Ascending aorta (tissue), 2 donors: ENCODE results near the gene GALNT9. TPM values are rescaled to one million over a fixed set of nuclear protein-coding genes. Genes with fewer than 3 reads are reported as not detected.

Experiments
- DNase-seq, 2 donors: peaks; one replicate each; pipeline ENCODE4 v3.0.0-alpha.2; 2019; ENCODE audit warnings: low spot score in 2 of 2
- H3K27ac ChIP-seq, 2 donors: fragments of 200-600 bp; sonication (generic); one replicate each; pipeline ENCODE4 v1.5.1; 2016 to 2017; ENCODE audit warnings: mild to moderate bottlenecking in 1 of 2
- H3K27me3 ChIP-seq: fragments of 200-600 bp; sonication (generic); one replicate; pipeline ENCODE4 v1.5.1; 2017
- H3K36me3 ChIP-seq, 2 donors: fragments of 200-600 bp; sonication (generic); one replicate each; pipeline ENCODE4 v1.5.1; 2016
- H3K4me1 ChIP-seq, 2 donors: fragments of 200-600 bp; sonication (generic); one replicate each; pipeline ENCODE4 v1.5.1; 2016 to 2017; ENCODE audit warnings: mild to moderate bottlenecking in 1 of 2
- H3K4me3 ChIP-seq, 2 donors: fragments of 200-600 bp; sonication (generic); one replicate each; pipeline ENCODE4 v1.5.1; 2016 to 2017; ENCODE audit warnings: mild to moderate bottlenecking in 1 of 2
- H3K9me3 ChIP-seq, 2 donors: fragments of 200-600 bp; sonication (generic); one replicate each; pipeline ENCODE4 v1.5.1; 2016
- CTCF ChIP-seq, 3 experiments: fragments of 200-600 bp in 2 of 3; fragments of 450-650 bp in 1 of 3; sonication (generic) in 2 of 3; IDR thresholded peaks; one replicate each; pipeline ENCODE4 v1.5.1; 2016 to 2019; ENCODE audit warnings: antibody characterized with exemption in 3 of 3, mild to moderate bottlenecking in 1 of 3, moderate library complexity in 1 of 3
- intact Hi-C: fragments of 100-400 bp; cut with DNase I; formaldehyde crosslinking; loops from one replicate; pipeline ENCODE4 v1.15.1; 2023
- total RNA-seq: library from RNA; depleted of rRNA; stranded (reverse); fragments of >200 nt; gene quantifications from one replicate; pipeline ENCODE4 v1.1.0, GENCODE V29; 2016

GALNT9 gene
- total RNA-seq, 1 donor from 2014 or later = not detected

GRCh38 chr12:132319359-132319950 lies 9.9 kb downstream of the GALNT9 start:
- H3K4me1 ChIP-seq = no peaks in the 10 kb centered on the region
- no peak for TF ChIP-seq CTCF (IDR thresholded peaks at IDR 0.05)
- H3K27me3 ChIP-seq = no peaks in the 10 kb centered on the region
- no peaks in the 10 kb centered on the region for H3K36me3 ChIP-seq
- H3K9me3 ChIP-seq = no peaks in the 10 kb centered on the region
- H3K4me3 ChIP-seq = no peak overlapping the region
- no peak overlapping the region for H3K27ac ChIP-seq
- intact Hi-C loops = no loop called here
- no peak for DNase-seq

GRCh38 chr12:132318618-132319033 lies 10.8 kb downstream of the GALNT9 start:
- H3K4me1 ChIP-seq = no peaks in the 10 kb centered on the region
- H3K36me3 ChIP-seq = no peaks in the 10 kb centered on the region
- no peaks in the 10 kb centered on the region for H3K9me3 ChIP-seq
- no peak for DNase-seq
- no peaks in the 10 kb centered on the region for H3K27me3 ChIP-seq
- no peak for TF ChIP-seq CTCF (IDR thresholded peaks at IDR 0.05)
- H3K4me3 ChIP-seq = no peak overlapping the region
- intact Hi-C loops = no loop called here
- H3K27ac ChIP-seq = no peak overlapping the region

GRCh38 chr12:132318135-132318534 lies 11.3 kb downstream of the GALNT9 start:
- Histone ChIP-seq H3K9me3 (no peaks in the 10 kb centered on the region), H3K4me3 (no peak overlapping the region), H3K27me3 (no peaks in the 10 kb centered on the region), H3K36me3 (no peaks in the 10 kb centered on the region), H3K4me1 (no peaks in the 10 kb centered on the region), H3K27ac (no peak overlapping the region)
- intact Hi-C loops = no loop called here
- TF ChIP-seq CTCF (IDR thresholded peaks at IDR 0.05) = no peak
- DNase-seq = no peak

GRCh38 chr12:132317233-132317938 lies 12.0 kb downstream of the GALNT9 start:
- DNase-seq = no peak
- no peak overlapping the region for H3K27ac ChIP-seq
- H3K4me3 ChIP-seq = no peak overlapping the region
- no peaks in the 10 kb centered on the region for H3K36me3 ChIP-seq
- no peaks in the 10 kb centered on the region for H3K4me1 ChIP-seq
- intact Hi-C loops = no loop called here
- H3K9me3 ChIP-seq = no peaks in the 10 kb centered on the region
- no peaks in the 10 kb centered on the region for H3K27me3 ChIP-seq
- no peak for TF ChIP-seq CTCF (IDR thresholded peaks at IDR 0.05)

- intact Hi-C loops = no loop called here
- Histone ChIP-seq H3K9me3 (no peaks in the 10 kb centered on the region), H3K27ac (no peak overlapping the region), H3K4me3 (no peak overlapping the region), H3K4me1 (no peaks in the 10 kb centered on the region), H3K36me3 (no peaks in the 10 kb centered on the region), H3K27me3 (no peaks in the 10 kb centered on the region)
- no peak for TF ChIP-seq CTCF (IDR thresholded peaks at IDR 0.05)
- DNase-seq = no peak
Observed at GRCh38 chr12:132316497-132317232, 12.7 kb downstream of the GALNT9 start.
